HepG2 (cell line): ENCODE measurements around the gene FYB1.

Experiments used
- ELF4 ChIP-seq: sonication (generic); formaldehyde crosslinking; IDR thresholded peaks from 2 replicates; pipeline ENCODE4 v1.5.0; 2020; ENCODE audit warnings: missing genetic modification reagents, mild to moderate bottlenecking, moderate library complexity, borderline replicate concordance
- GATAD2A ChIP-seq: IDR thresholded peaks from 2 replicates; pipeline ENCODE4 v1.6.1; 2016
- MYC ChIP-seq: sonication (generic); formaldehyde crosslinking; IDR thresholded peaks from 2 replicates; pipeline ENCODE4 v1.9.0; 2021; ENCODE audit warnings: missing genetic modification reagents, borderline replicate concordance
- NFE2L1 ChIP-seq: sonication (generic); formaldehyde crosslinking; IDR thresholded peaks from 2 replicates; pipeline ENCODE4 v1.4.0; 2020; ENCODE audit warnings: missing genetic modification reagents, mild to moderate bottlenecking, borderline replicate concordance
- POLR2A ChIP-seq, 2 experiments: IDR thresholded peaks; 2 replicates each; pipeline ENCODE4 v1.6.1; 2011; ENCODE audit warnings: low read depth in 2 of 2, low read length in 2 of 2, mild to moderate bottlenecking in 1 of 2, moderate library complexity in 1 of 2; ENCODE audit not compliant: insufficient read depth in 1 of 2
- TAF1 ChIP-seq: sonication (generic); formaldehyde crosslinking; IDR thresholded peaks from 2 replicates; pipeline ENCODE4 v1.4.0; 2020; ENCODE audit warnings: missing genetic modification reagents
- ZNF446 ChIP-seq: sonication (generic); formaldehyde crosslinking; IDR thresholded peaks from 2 replicates; pipeline ENCODE4 v1.5.0; 2020; ENCODE audit warnings: mild to moderate bottlenecking, missing genetic modification reagents
- ZNF768 ChIP-seq: sonication (generic); formaldehyde crosslinking; IDR thresholded peaks from 2 replicates; pipeline ENCODE4 v1.4.0; 2020; ENCODE audit warnings: missing genetic modification reagents
- TF ChIP-seq, protein P1 (sequence below): sonication (generic); formaldehyde crosslinking; IDR thresholded peaks from 2 replicates; pipeline ENCODE4 v1.5.0; 2020; ENCODE audit warnings: mild to moderate bottlenecking, missing genetic modification reagents, moderate library complexity
- TF ChIP-seq, protein P2 (sequence below): sonication (generic); formaldehyde crosslinking; IDR thresholded peaks from 2 replicates; pipeline ENCODE4 v1.9.0; 2021; ENCODE audit warnings: missing genetic modification reagents, mild to moderate bottlenecking, borderline replicate concordance

DNA sequence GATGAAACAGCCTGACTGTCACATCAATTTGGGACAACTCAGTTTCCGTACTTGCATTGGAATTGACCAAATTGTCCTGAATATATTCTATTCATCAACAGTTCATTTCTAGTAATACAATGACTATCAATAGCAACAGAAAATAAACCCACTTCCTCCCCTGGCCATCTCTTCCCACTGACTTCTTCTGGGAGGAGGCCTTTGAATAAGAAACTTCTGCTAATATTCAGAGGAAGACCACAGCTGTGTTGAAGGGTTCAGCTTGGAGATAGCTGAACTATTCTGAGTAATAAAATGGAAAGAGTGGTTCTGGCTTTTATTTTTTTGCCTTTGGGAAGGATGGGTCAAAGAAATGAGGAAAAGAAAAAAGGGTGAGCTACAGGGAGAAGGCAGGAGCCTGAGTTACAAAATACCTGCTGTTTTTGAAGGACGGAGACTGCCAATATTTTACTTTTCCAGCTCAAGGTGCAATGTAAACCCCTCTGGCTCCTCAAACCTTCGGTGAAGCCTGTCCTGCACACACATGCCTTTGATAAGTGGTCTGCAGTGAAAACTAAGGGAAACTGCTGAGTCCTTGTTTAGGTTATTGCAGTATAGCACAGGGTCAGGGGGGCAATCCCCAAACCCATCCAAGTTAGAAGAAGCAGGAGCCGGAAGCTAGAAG is 29.9 kb downstream of the FYB1 start:
- TF ChIP-seq ZNF768 (CRISPR knock-in tag), result no peak
- TF ChIP-seq, protein P1, sequence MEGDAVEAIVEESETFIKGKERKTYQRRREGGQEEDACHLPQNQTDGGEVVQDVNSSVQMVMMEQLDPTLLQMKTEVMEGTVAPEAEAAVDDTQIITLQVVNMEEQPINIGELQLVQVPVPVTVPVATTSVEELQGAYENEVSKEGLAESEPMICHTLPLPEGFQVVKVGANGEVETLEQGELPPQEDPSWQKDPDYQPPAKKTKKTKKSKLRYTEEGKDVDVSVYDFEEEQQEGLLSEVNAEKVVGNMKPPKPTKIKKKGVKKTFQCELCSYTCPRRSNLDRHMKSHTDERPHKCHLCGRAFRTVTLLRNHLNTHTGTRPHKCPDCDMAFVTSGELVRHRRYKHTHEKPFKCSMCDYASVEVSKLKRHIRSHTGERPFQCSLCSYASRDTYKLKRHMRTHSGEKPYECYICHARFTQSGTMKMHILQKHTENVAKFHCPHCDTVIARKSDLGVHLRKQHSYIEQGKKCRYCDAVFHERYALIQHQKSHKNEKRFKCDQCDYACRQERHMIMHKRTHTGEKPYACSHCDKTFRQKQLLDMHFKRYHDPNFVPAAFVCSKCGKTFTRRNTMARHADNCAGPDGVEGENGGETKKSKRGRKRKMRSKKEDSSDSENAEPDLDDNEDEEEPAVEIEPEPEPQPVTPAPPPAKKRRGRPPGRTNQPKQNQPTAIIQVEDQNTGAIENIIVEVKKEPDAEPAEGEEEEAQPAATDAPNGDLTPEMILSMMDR (CRISPR knock-in tag), result no peak
- no peak for TF ChIP-seq ZNF446 (CRISPR knock-in tag)
- TF ChIP-seq, protein P2, sequence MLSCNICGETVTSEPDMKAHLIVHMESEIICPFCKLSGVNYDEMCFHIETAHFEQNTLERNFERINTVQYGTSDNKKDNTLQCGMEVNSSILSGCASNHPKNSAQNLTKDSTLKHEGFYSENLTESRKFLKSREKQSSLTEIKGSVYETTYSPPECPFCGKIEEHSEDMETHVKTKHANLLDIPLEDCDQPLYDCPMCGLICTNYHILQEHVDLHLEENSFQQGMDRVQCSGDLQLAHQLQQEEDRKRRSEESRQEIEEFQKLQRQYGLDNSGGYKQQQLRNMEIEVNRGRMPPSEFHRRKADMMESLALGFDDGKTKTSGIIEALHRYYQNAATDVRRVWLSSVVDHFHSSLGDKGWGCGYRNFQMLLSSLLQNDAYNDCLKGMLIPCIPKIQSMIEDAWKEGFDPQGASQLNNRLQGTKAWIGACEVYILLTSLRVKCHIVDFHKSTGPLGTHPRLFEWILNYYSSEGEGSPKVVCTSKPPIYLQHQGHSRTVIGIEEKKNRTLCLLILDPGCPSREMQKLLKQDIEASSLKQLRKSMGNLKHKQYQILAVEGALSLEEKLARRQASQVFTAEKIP (CRISPR knock-in tag), result no peak
- no peak for TF ChIP-seq ELF4 (CRISPR knock-in tag)
- TF ChIP-seq GATAD2A (CRISPR knock-in tag), result no peak
- TF ChIP-seq NFE2L1, result no peak
- no peak for TF ChIP-seq TAF1
- no peak for TF ChIP-seq MYC (CRISPR knock-in tag)
- TF ChIP-seq POLR2A (IDR thresholded peaks at IDR 0.05; ENCODE audit: insufficient read depth in 1 of 2, low read depth in 2 of 2, low read length in 2 of 2), result no peak
